GM06990 (cell line): ENCODE data around the gene TAF11L12.

Experiments used
- DNase-seq: peaks from one replicate; pipeline ENCODE4 v3.0.0-alpha.2; 2011; ENCODE audit not compliant: insufficient read length; ENCODE audit errors: extremely low read depth
- H3K27me3 ChIP-seq: replicated peaks from 2 replicates; pipeline ENCODE4 v1.6.0; 2011; ENCODE audit warnings: low read length; ENCODE audit not compliant: control insufficient read depth, insufficient read depth
- H3K36me3 ChIP-seq: 2 replicates; pipeline ENCODE4 v1.5.1; 2011; ENCODE audit warnings: low read length; ENCODE audit not compliant: control insufficient read depth, insufficient read depth
- H3K4me3 ChIP-seq: replicated peaks from 2 replicates; pipeline ENCODE4 v1.5.1; 2011; ENCODE audit warnings: low read depth, mild to moderate bottlenecking, control low read depth, low read length
- CTCF ChIP-seq: IDR thresholded peaks from 2 replicates; pipeline ENCODE4 v1.5.1; 2011; ENCODE audit warnings: low read length, control low read depth, mild to moderate bottlenecking, inconsistent platforms; ENCODE audit not compliant: insufficient read depth, poor library complexity, severe bottlenecking

TAF11L12 gene

GRCh38 chr5:17655921-17656320 lies 45.7 kb downstream of the TAF11L12 start:
- Histone ChIP-seq H3K4me3 (no peak overlapping the region), H3K36me3 (no peaks in the 10 kb centered on the region), H3K27me3 (no peaks in the 10 kb centered on the region)
- no peak for TF ChIP-seq CTCF
- no peak for DNase-seq
